Coronary artery (tissue), 2 donors: ENCODE measurements around the gene KCNG2.

Experiments
- DNase-seq: peaks from one replicate; pipeline ENCODE4 v3.0.0-alpha.2; 2017; ENCODE audit warnings: low spot score
- H3K27ac ChIP-seq, 2 donors: fragments of 200-600 bp; sonication (generic); one replicate each; pipeline ENCODE4 v1.5.1; 2016 to 2019
- H3K4me3 ChIP-seq: fragments of 200-600 bp; sonication (generic); 2 replicates; pipeline ENCODE4 v1.5.1; 2016; ENCODE audit warnings: mild to moderate bottlenecking, moderate library complexity
- TF ChIP-seq, protein P1 (sequence below): fragments of 200-600 bp; sonication (generic); IDR thresholded peaks from one replicate; pipeline ENCODE4 v1.5.1; 2019; ENCODE audit warnings: antibody characterized with exemption

The KCNG2 gene

GRCh38 chr18:79792096-79792987 is 5.4 kb upstream of the KCNG2 start:
- DNase-seq, result no peak
- TF ChIP-seq, protein P1, sequence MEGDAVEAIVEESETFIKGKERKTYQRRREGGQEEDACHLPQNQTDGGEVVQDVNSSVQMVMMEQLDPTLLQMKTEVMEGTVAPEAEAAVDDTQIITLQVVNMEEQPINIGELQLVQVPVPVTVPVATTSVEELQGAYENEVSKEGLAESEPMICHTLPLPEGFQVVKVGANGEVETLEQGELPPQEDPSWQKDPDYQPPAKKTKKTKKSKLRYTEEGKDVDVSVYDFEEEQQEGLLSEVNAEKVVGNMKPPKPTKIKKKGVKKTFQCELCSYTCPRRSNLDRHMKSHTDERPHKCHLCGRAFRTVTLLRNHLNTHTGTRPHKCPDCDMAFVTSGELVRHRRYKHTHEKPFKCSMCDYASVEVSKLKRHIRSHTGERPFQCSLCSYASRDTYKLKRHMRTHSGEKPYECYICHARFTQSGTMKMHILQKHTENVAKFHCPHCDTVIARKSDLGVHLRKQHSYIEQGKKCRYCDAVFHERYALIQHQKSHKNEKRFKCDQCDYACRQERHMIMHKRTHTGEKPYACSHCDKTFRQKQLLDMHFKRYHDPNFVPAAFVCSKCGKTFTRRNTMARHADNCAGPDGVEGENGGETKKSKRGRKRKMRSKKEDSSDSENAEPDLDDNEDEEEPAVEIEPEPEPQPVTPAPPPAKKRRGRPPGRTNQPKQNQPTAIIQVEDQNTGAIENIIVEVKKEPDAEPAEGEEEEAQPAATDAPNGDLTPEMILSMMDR, result no peak
- H3K4me3 ChIP-seq, result peak overlapping the region; percentile 43
- H3K27ac ChIP-seq, result no peak overlapping the region

DNA sequence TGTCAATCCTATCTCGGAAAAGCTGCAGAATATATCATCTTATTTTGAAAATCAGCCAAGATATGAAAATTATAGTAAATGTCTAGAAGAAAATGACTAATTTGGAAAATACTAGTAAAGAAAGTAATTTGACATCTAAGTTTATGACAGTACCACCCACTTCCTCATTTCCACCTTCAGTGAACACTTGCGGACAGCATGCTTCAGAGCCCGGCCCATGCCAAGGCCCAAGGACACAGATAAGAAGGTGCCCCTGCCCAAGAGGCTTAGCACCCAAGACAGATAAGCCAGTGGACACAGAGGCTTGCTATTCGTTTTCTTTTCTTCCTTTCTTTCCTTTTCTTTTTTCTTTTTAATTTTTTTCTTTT is 4.8 kb upstream of the KCNG2 start:
- TF ChIP-seq, protein P1, result no peak
- no peak for DNase-seq
- Histone ChIP-seq H3K27ac (no peak overlapping the region), H3K4me3 (no peak overlapping the region)

DNA sequence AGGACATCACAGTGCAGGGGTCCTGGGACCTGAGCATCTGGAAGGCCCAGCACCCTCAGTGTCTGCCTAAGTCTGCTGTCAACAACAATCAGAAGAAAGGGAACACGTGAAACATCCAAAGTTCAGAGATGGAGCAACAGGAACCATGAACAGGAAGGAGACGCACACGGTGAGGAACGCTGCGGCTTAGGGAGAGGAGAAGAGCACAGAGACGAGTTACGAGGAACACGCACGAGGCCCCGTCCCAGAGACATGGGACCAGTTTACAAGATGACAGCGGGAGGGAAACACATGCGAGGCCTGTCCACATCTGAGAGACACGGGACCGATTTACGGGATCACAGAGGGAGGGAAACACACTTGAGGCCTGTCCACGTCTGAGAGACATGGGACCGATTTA is 2.9 kb upstream of the KCNG2 start:
- TF ChIP-seq, protein P1, result no peak
- H3K4me3 ChIP-seq, result no peak overlapping the region
- no peak overlapping the region for H3K27ac ChIP-seq
- no peak for DNase-seq

DNA sequence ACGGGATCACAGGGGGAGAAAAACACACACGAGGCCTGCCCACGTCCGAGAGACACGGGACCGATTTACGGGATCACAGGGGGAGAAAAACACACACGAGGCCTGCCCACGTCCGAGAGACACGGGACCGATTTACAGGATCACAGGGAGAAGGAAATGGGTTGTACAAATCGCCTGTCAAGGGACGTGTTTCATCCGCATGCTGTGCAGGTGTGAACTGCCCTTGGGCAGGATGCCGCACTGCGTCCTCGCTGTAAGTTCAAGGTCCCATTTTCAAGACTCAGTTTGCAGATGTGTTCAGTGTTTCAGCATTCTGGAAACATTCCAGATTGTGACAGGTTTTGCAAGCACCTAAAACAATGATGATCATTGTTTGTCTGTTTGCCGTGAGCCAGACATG is 2.3 kb upstream of the KCNG2 start:
- Histone ChIP-seq H3K27ac (no peak overlapping the region), H3K4me3 (no peak overlapping the region)
- no peak for DNase-seq
- TF ChIP-seq, protein P1, result no peak

DNA sequence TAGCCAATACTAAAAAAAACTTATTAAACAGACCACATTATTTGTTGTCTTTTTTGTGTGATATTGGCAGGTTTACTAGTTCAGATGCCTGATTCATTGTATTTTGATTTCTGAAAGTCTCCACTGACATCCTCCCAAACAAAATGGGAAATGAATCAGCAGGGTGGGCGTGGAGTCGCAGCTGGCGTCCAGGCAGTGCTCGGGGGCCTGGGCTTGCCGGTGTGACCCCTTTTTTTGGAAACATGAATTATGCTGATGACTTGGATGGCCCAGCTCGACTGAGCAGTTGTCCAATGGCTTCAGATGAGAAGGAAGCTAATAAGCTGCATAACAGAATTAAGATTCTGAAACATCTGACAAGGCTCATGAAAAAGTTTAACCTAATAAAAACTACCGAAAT is 1.7 kb upstream of the KCNG2 start:
- no peak for DNase-seq
- TF ChIP-seq, protein P1, result no peak
- no peak overlapping the region for H3K27ac ChIP-seq
- no peak overlapping the region for H3K4me3 ChIP-seq

GRCh38 chr18:79796531-79797405 is 970 bp upstream of the KCNG2 start:
- no peak for DNase-seq
- Histone ChIP-seq H3K4me3 (no peak overlapping the region), H3K27ac (no peak overlapping the region)
- TF ChIP-seq, protein P1, result no peak
